Mesendoderm (in vitro differentiated cells): ENCODE results near the gene ARG1.

Source experiments
- DNase-seq: peaks from one replicate; pipeline ENCODE4 v3.0.0; 2013
- H2AK5ac ChIP-seq: 2 replicates; pipeline ENCODE4 v1.6.1; 2013; ENCODE audit warnings: low read length, inconsistent platforms
- H2BK120ac ChIP-seq: 2 replicates; pipeline ENCODE4 v1.6.1; 2013; ENCODE audit warnings: low read depth, mild to moderate bottlenecking, low read length, moderate library complexity, mixed read lengths
- H2BK15ac ChIP-seq: replicated peaks from 2 replicates; pipeline ENCODE4 v1.6.1; 2013; ENCODE audit warnings: low read depth, mild to moderate bottlenecking, moderate library complexity
- H2BK5ac ChIP-seq: 2 replicates; pipeline ENCODE4 v1.6.1; 2013; ENCODE audit warnings: low read length, inconsistent platforms
- H3K18ac ChIP-seq: 2 replicates; pipeline ENCODE4 v1.6.1; 2013; ENCODE audit warnings: mild to moderate bottlenecking, low read length, mixed read lengths
- H3K23ac ChIP-seq: one replicate; pipeline ENCODE4 v1.6.1; 2013; ENCODE audit warnings: low read length
- H3K27ac ChIP-seq: 2 replicates; pipeline ENCODE4 v1.5.1; 2013; ENCODE audit warnings: low read depth, mild to moderate bottlenecking, inconsistent platforms, low read length, moderate library complexity
- H3K27me3 ChIP-seq: 2 replicates; pipeline ENCODE4 v1.6.1; 2013; ENCODE audit warnings: low read length, control low read depth, mild to moderate bottlenecking, inconsistent platforms; ENCODE audit not compliant: insufficient read depth, poor library complexity
- H3K36me3 ChIP-seq: 2 replicates; pipeline ENCODE4 v1.6.1; 2013; ENCODE audit warnings: low read length, inconsistent platforms; ENCODE audit not compliant: control insufficient read depth, insufficient read depth
- H3K4ac ChIP-seq: one replicate; pipeline ENCODE4 v1.6.1; 2013; ENCODE audit warnings: low read depth, mild to moderate bottlenecking, low read length, moderate library complexity
- H3K4me1 ChIP-seq: 2 replicates; pipeline ENCODE4 v1.6.1; 2013; ENCODE audit warnings: low read depth, low read length, inconsistent platforms; ENCODE audit not compliant: control insufficient read depth
- H3K4me2 ChIP-seq: 2 replicates; pipeline ENCODE4 v1.6.1; 2013; ENCODE audit warnings: low read length
- H3K4me3 ChIP-seq: 2 replicates; pipeline ENCODE4 v1.5.1; 2013; ENCODE audit warnings: mild to moderate bottlenecking, low read length
- H3K56ac ChIP-seq: one replicate; pipeline ENCODE4 v1.6.1; 2013; ENCODE audit warnings: low read length
- H3K79me1 ChIP-seq: 2 replicates; pipeline ENCODE4 v1.6.1; 2013; ENCODE audit warnings: low read length, inconsistent platforms
- H3K79me2 ChIP-seq: 2 replicates; pipeline ENCODE4 v1.6.1; 2013; ENCODE audit warnings: mild to moderate bottlenecking, low read length; ENCODE audit not compliant: control insufficient read depth, insufficient read depth
- H3K9ac ChIP-seq: 2 replicates; pipeline ENCODE4 v1.6.1; 2013; ENCODE audit warnings: low read length, inconsistent platforms
- H4K5ac ChIP-seq: one replicate; pipeline ENCODE4 v1.6.1; 2013; ENCODE audit warnings: low read length
- H4K8ac ChIP-seq: one replicate; pipeline ENCODE4 v1.6.1; 2013; ENCODE audit warnings: low read depth, mild to moderate bottlenecking, control low read depth, low read length, moderate library complexity
- WGBS: extraction: QIAGEN DNeasy Blood & Tissue Kit; methylation state at CpG from one replicate; pipeline ENCODE4 v1.1.7; 2013; ENCODE audit warnings: low lambda C conversion rate, missing lambda C conversion rate; ENCODE audit not compliant: insufficient coverage; ENCODE audit errors: extremely low coverage; 5-methylcytosine and 5-hydroxymethylcytosine counted together

The ARG1 gene

DNA sequence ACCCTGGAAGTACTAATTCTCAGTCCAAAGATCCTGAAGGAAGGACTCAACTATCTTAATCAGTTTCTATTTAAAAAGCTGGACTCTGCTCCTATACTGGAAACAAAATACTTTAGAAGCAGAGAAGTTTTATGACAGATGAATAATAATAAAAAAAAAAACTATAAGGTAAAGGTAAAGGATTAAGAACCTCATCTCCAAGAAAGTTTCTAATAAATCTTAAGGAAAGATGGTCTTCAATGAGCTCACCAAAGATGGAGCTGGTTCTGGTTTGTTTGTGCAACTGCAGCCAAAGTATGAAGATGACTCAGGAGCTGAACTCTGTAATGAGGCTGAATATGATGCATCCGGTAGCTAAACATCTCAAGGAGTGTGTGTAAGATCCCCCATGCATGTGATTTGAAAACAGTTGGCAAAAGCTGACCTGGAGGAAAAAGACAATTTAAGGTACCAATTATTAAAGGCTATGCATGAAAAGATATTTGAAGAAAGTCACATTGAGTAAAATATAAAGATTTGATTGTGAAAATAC lies 29.8 kb downstream of the ARG1 start:
- no peak overlapping the region for H2BK5ac ChIP-seq
- H2BK120ac ChIP-seq, result no peak overlapping the region
- no peak overlapping the region for H3K18ac ChIP-seq
- no peaks in the 10 kb centered on the region for H3K79me2 ChIP-seq
- peaks cover 7% of the 10 kb centered on the region for H3K36me3 ChIP-seq
- H3K9ac ChIP-seq, result no peak overlapping the region
- no peak overlapping the region for H3K56ac ChIP-seq
- H3K4me2 ChIP-seq, result no peak overlapping the region
- H4K8ac ChIP-seq, result no peak overlapping the region
- no peak overlapping the region for H2BK15ac ChIP-seq
- no peak overlapping the region for H3K27ac ChIP-seq
- H3K4ac ChIP-seq, result no peak overlapping the region
- H3K4me1 ChIP-seq, result no peaks in the 10 kb centered on the region
- no peak overlapping the region for H2AK5ac ChIP-seq
- WGBS, result no CpG with 5 or more reads among the region's 1 CpG
- H3K27me3 ChIP-seq, result no peaks in the 10 kb centered on the region
- no peak for DNase-seq
- no peaks in the 10 kb centered on the region for H3K79me1 ChIP-seq
- no peak overlapping the region for H4K5ac ChIP-seq
- H3K23ac ChIP-seq, result no peak overlapping the region
- no peak overlapping the region for H3K4me3 ChIP-seq

DNA sequence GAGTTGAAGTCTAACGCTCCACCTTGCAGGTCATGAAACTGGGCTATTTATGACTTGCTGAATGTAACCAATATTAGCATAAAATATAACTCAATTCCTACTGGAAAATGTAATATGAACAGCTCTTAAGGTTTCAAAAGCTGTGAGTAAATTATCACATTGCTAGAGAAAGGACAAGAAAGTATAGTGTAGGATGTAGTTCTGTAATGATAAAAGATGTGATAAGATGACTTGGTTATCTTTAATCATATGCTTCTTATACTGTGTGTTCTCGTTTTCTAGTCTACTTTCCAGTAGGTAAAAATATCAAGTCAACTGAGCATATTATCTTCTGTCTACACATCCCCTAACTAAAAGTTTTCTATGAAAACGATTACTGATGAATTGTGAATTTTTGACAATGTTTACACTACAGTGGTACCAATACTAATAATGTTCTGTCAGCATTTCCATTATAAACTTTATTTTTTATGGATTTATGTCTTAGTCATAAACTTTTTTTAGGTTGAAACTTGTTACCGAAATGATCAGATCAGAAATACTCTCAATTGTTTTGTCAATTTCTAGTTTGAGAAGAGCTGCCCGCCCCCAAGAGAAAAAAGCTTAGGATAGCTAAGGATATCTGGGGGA lies 40.4 kb downstream of the ARG1 start:
- no peak overlapping the region for H3K27ac ChIP-seq
- H2BK15ac ChIP-seq, result no peak overlapping the region
- no peaks in the 10 kb centered on the region for H3K79me2 ChIP-seq
- no peak overlapping the region for H3K18ac ChIP-seq
- no peak overlapping the region for H3K4me2 ChIP-seq
- no peak overlapping the region for H3K23ac ChIP-seq
- H3K27me3 ChIP-seq, result no peaks in the 10 kb centered on the region
- no peak overlapping the region for H4K5ac ChIP-seq
- DNase-seq, result no peak
- no peak overlapping the region for H3K4ac ChIP-seq
- no peaks in the 10 kb centered on the region for H3K79me1 ChIP-seq
- H3K56ac ChIP-seq, result no peak overlapping the region
- H3K36me3 ChIP-seq, result peaks cover 4% of the 10 kb centered on the region
- no peak overlapping the region for H2AK5ac ChIP-seq
- no peak overlapping the region for H2BK120ac ChIP-seq
- no peak overlapping the region for H4K8ac ChIP-seq
- H3K9ac ChIP-seq, result no peak overlapping the region
- H3K4me1 ChIP-seq, result no peaks in the 10 kb centered on the region
- H2BK5ac ChIP-seq, result no peak overlapping the region
- no peak overlapping the region for H3K4me3 ChIP-seq
- no CpG with 5 or more reads among the region's 5 CpGs for WGBS

DNA sequence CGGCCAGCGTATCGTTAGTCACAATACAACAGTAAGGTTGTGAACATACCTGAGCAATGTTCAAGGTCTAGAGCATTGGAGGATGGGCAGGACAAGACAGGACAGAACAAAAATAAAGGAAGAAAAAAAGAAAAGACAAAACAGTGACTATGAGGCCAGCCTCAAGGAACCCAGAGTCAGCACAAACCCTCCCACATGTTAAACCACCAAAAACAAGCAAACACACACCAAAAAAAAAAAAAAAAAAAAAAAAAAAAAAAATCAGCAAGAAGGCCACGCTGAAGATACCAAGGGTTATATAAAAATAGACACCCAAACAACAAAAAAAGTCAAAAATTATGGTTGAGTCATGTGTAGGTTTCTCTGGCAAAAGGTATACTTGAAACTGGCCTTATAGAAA lies 42.2 kb downstream of the ARG1 start:
- Histone ChIP-seq H2BK15ac (no peak overlapping the region), H4K8ac (no peak overlapping the region), H2BK5ac (no peak overlapping the region), H2AK5ac (no peak overlapping the region), H4K5ac (no peak overlapping the region), H2BK120ac (no peak overlapping the region), H3K4me1 (no peaks in the 10 kb centered on the region), H3K56ac (no peak overlapping the region), H3K79me2 (no peaks in the 10 kb centered on the region), H3K36me3 (peaks cover 2% of the 10 kb centered on the region), H3K23ac (no peak overlapping the region), H3K9ac (no peak overlapping the region), H3K79me1 (no peaks in the 10 kb centered on the region), H3K4me3 (no peak overlapping the region), H3K27ac (no peak overlapping the region), H3K18ac (no peak overlapping the region), H3K4ac (no peak overlapping the region), H3K27me3 (no peaks in the 10 kb centered on the region), H3K4me2 (no peak overlapping the region)
- DNase-seq, result no peak
- WGBS, result no CpG with 5 or more reads among the region's 4 CpGs

DNA sequence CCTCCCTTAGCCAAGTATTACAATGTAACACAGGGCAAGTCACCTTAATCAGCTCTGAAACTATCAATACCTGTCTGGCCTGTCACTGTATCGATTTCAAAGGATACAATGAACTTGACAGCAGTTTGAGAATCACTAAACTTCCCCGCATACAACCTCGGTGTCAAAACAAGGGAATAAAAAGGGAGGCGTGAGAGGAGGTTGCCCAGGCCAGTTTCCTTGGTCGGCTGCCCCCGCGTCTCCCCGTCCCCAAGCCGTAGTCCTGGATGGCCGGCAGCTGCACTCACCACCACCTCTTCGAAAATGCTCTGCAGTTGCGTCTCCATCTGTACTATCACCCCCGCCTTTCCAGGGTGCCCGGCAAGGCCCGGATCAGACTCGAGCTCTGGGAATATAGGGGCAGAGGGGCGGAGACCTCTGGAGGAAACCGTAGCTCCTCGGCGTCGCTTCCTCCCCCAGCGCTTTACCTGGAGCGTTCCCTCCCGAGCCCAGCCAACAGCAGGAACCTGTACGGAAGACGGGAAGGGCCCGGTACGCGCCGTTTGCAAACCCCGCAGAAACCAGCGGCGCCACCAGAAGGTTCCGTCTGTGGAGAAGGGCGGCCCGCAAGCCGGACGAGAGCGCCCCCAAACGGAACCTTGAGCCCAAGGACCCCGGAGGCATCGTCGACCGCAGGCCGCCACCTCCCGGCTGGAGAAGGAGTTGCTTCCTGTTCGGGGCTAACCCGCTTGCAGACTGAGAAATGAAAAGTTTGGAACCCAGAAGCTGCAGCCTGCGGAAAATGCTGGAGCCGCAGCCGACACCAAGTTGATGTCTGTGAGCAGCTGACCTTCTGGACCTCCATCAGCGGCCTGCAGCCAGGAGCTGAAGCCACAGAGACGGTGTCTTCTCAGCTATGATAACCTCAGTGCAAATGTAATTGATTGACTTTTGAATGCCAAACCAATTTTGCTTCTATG lies 55.0 kb downstream of the ARG1 start, which contains the start of gene MED23:
TSS of gene MED23 (minus strand) at position 519 of the 959 bp plus-strand sequence. CDS start at position 326, 193 bp downstream.
- no CpG with 5 or more reads among the region's 53 CpGs for WGBS
- H3K18ac ChIP-seq, result no peak within 1 kb of the TSS
- no peaks in the 10 kb centered on the region for H3K4me1 ChIP-seq
- H3K79me2 ChIP-seq, result no peaks in the 10 kb centered on the region
- no peak within 1 kb of the TSS for H2BK5ac ChIP-seq
- H3K4me3 ChIP-seq, result peak within 1 kb of the TSS; percentile 57
- no peaks in the 10 kb centered on the region for H3K27me3 ChIP-seq
- H3K79me1 ChIP-seq, result peaks cover 2% of the 10 kb centered on the region
- no peak within 1 kb of the TSS for H2BK120ac ChIP-seq
- peak within 1 kb of the TSS; percentile 86 for H3K27ac ChIP-seq
- no peaks in the 10 kb centered on the region for H3K36me3 ChIP-seq
- H3K4ac ChIP-seq, result no peak within 1 kb of the TSS
- DNase-seq, result peak; percentile 98
- no peak within 1 kb of the TSS for H4K8ac ChIP-seq
- H2AK5ac ChIP-seq, result no peak within 1 kb of the TSS
- peak within 1 kb of the TSS; percentile 93 for H3K56ac ChIP-seq
- peak within 1 kb of the TSS; percentile 19 for H3K23ac ChIP-seq
- no peak within 1 kb of the TSS for H2BK15ac ChIP-seq
- peak within 1 kb of the TSS; percentile 90 for H3K9ac ChIP-seq
- H4K5ac ChIP-seq, result peak within 1 kb of the TSS; percentile 53
- peak within 1 kb of the TSS; percentile 33 for H3K4me2 ChIP-seq

DNA sequence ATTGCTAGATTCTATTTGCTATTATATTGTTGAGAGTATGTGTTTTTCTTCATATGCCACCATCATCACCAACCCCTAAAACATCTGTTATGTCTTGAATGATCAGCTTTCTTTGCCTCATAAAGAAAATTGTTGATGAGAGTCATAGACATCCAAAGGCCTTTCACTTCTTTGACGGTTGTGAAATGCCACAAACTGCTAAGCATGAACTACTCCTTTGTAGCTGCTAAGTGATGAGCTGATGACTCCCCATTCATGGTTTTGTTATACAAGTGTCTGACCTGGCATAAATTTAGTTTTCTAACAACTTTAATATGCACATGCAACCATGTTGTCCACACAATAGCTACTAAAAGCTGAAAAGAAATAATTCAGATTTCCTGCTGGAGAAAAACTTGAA lies 55.7 kb downstream of the ARG1 start:
- Histone ChIP-seq H3K18ac (no peak overlapping the region), H3K4ac (no peak overlapping the region), H3K36me3 (no peaks in the 10 kb centered on the region), H3K79me1 (peaks cover 2% of the 10 kb centered on the region), H3K4me2 (no peak overlapping the region), H2BK120ac (no peak overlapping the region), H3K4me3 (no peak overlapping the region), H2AK5ac (no peak overlapping the region), H3K4me1 (no peaks in the 10 kb centered on the region), H3K23ac (no peak overlapping the region), H2BK5ac (no peak overlapping the region), H3K79me2 (no peaks in the 10 kb centered on the region), H3K27me3 (no peaks in the 10 kb centered on the region), H4K8ac (no peak overlapping the region), H3K27ac (no peak overlapping the region), H4K5ac (no peak overlapping the region), H3K56ac (no peak overlapping the region), H3K9ac (no peak overlapping the region), H2BK15ac (no peak overlapping the region)
- DNase-seq, result no peak
- WGBS, result no CpG with 5 or more reads among the region's 1 CpG
